Thymus (tissue), 11 donors: ENCODE data around the gene EXOC6B. TPM values are rescaled to one million over a fixed set of nuclear protein-coding genes. Genes with fewer than 3 reads are reported as not detected.

Experiments used
- DNase-seq, 9 donors: peaks; one replicate each; pipeline ENCODE4 v3.0.0-alpha.2; 2013; ENCODE audit warnings: low spot score in 9 of 9, low read depth in 6 of 9, missing footprints in 1 of 9
- H3K27ac ChIP-seq, 2 donors: one replicate each; pipeline ENCODE4 v1.5.1; 2013; ENCODE audit warnings: control low read depth in 1 of 2, low read depth in 1 of 2, low read length in 1 of 2, mild to moderate bottlenecking in 1 of 2, moderate library complexity in 1 of 2
- H3K27me3 ChIP-seq, 2 donors: one replicate each; pipeline ENCODE4 v1.5.1; 2013; ENCODE audit warnings: low read length in 1 of 2; ENCODE audit not compliant: control insufficient read depth in 2 of 2, insufficient read depth in 1 of 2
- H3K36me3 ChIP-seq, 2 donors: one replicate each; pipeline ENCODE4 v1.5.1; 2013; ENCODE audit warnings: low read length in 1 of 2, mild to moderate bottlenecking in 1 of 2, moderate library complexity in 1 of 2; ENCODE audit not compliant: control insufficient read depth in 2 of 2, insufficient read depth in 2 of 2
- H3K4me1 ChIP-seq, 2 donors: one replicate each; pipeline ENCODE4 v1.5.1; 2013; ENCODE audit warnings: low read length in 2 of 2; ENCODE audit not compliant: control insufficient read depth in 2 of 2, insufficient read depth in 2 of 2
- H3K4me3 ChIP-seq, 2 donors: one replicate each; pipeline ENCODE4 v1.5.1; 2013; ENCODE audit warnings: low read length in 2 of 2, control low read depth in 1 of 2, mild to moderate bottlenecking in 1 of 2
- H3K9me3 ChIP-seq, 2 donors: one replicate each; pipeline ENCODE4 v1.5.1; 2013; ENCODE audit warnings: low read length in 1 of 2, mild to moderate bottlenecking in 1 of 2; ENCODE audit not compliant: control insufficient read depth in 2 of 2, insufficient read depth in 1 of 2
- whole genome bisulfite sequencing: extraction: QIAGEN DNeasy Blood & Tissue Kit; methylation state at CpG from one replicate; pipeline ENCODE4 v1.1.7; 2013; 5-methylcytosine and 5-hydroxymethylcytosine counted together
- polyA plus RNA-seq: library from polyadenylated mRNA; stranded (reverse); fragments of 200-250 nt; gene quantifications from one replicate; pipeline ENCODE4 v1.2.3, GENCODE V29; 2013
- total RNA-seq: library from RNA; stranded (reverse); fragments of 120-200 nt; gene quantifications from one replicate; pipeline ENCODE4 v1.2.4, GENCODE V29; 2013
- donor health status: healthy.

EXOC6B gene
- total and polyA plus RNA-seq, 2 donors, result 5.0 to 6.2 TPM

DNA sequence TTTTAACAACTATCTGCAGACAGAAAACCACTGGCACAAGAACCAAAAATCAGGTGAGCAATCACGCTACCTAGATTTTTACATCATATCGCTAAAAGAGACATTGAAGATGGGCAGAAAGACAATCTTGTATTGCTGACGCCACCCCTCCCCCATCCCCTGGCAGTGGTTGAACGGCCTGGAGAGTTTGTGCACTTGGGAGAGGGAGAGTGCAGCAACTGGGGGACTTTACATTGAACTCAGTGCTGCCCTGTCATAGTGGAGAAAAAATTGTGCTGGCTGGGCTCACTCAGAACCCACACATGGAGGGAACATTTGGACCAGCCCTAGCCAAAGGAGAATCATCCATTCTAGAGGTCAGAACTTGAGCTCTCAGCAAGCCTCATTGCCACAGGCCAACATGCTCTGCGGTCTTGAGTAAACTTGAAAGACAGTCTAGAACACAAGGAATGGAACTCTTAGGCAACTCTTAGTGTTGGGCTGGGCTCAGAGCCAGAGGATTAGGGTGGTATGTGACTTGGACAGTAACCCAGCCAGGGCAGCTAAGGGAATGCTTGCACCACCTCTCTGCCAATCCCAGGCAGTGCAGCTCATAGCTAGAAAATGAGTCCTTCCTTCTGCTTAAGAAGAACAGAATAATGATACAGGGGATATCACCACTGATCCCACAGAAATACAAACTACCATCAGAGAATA lies 458.2 kb downstream of the EXOC6B start:
- no peaks in the 10 kb centered on the region for H3K9me3 ChIP-seq
- WGBS, result 93% methylated on average over 5 of the region's 5 CpGs
- no peaks in the 10 kb centered on the region for H3K4me1 ChIP-seq
- no peak overlapping the region for H3K4me3 ChIP-seq
- H3K27me3 ChIP-seq, result no peaks in the 10 kb centered on the region
- DNase-seq, result no peak
- no peak overlapping the region for H3K27ac ChIP-seq
- H3K36me3 ChIP-seq, result no peaks in the 10 kb centered on the region

DNA sequence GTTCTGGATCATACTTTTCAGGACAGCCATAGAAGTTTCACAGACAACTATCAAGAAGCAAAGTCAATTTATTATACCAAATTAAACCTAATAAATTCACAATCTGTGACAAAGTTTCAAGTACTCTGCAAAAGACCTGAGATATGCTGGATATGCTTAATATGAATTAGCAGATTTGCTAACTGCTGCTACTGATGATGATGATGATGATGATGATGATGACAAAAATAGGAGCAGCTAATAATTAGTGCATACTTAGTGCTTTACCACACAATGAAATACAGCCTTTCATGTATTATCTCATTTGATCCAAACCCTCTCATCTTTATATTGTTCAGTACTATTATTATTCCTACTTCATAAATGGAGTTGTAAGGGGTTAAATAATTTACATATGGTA lies 462.4 kb downstream of the EXOC6B start:
- no peaks in the 10 kb centered on the region for H3K9me3 ChIP-seq
- no peaks in the 10 kb centered on the region for H3K4me1 ChIP-seq
- no peak overlapping the region for H3K4me3 ChIP-seq
- H3K36me3 ChIP-seq, result no peaks in the 10 kb centered on the region
- H3K27me3 ChIP-seq, result no peaks in the 10 kb centered on the region
- DNase-seq, result no peak
- H3K27ac ChIP-seq, result no peak overlapping the region

DNA sequence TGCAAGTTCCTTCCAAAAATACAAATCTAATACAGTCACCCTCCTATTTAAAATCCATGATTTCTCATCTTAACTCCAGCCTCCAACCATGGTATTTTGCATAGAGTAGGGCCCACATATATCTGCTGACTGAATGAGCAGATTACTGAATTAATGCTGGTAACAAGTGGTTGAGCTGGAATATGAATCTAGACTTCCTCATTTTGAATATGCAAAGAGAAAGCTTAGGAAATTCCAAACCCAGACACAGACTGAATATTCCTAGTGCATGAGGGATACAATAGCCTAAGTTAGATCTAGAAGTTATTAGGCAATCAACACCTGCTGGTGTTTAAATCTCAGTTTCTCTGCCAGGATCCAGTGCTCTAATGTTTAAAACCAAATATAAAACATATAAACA lies 463.1 kb downstream of the EXOC6B start:
- no peak overlapping the region for H3K27ac ChIP-seq
- H3K4me3 ChIP-seq, result no peak overlapping the region
- DNase-seq, result no peak
- H3K4me1 ChIP-seq, result no peaks in the 10 kb centered on the region
- no peaks in the 10 kb centered on the region for H3K27me3 ChIP-seq
- H3K36me3 ChIP-seq, result no peaks in the 10 kb centered on the region
- H3K9me3 ChIP-seq, result no peaks in the 10 kb centered on the region

DNA sequence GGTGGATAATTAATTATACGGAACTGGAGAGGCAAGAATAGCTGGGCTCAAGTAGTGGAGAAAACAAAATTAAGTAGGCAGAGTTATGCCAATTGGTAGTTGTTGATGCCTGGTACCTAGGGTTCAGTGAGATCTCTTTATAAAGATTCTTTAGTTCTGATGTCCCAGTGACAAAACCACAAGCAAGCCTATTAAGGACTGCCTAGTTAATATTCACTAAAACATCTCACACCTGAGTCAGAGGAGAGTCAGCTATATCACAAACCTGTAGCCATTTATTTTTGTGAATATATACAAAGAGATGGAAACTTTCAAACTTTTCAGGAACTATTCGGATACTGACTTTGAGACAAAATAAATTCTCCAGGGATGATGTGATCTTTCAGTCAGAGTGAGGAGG lies 464.3 kb downstream of the EXOC6B start:
- WGBS, result 74% methylated on average over 2 of the region's 2 CpGs
- H3K27me3 ChIP-seq, result no peaks in the 10 kb centered on the region

DNA sequence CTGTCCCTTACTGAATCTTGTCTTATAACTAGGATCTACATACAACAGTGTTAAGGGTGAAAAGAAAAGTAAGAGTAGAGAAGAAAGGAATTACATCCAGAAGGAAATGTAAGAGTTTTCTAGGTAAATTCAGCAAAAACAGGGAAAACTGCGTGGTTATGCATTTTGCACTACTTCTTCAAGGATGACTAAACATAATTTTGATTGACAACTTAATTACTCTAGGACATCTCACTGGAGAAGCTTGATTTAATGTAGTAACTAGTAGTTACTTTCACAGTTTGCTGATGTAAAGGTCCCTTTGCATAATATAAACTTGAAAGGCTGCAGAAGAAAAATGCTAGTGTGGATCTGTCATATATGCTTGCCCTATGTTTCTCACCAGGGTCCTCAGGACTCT lies 464.8 kb downstream of the EXOC6B start:
- H3K4me3 ChIP-seq, result no peak overlapping the region
- DNase-seq, result no peak
- no peaks in the 10 kb centered on the region for H3K9me3 ChIP-seq
- no peaks in the 10 kb centered on the region for H3K27me3 ChIP-seq
- 92% methylated on average over 1 of the region's 1 CpG for WGBS
- no peaks in the 10 kb centered on the region for H3K36me3 ChIP-seq
- no peak overlapping the region for H3K27ac ChIP-seq
- no peaks in the 10 kb centered on the region for H3K4me1 ChIP-seq

More for the DNA sequence above, 464.3 kb downstream of the EXOC6B start:
- H3K36me3 ChIP-seq, result no peaks in the 10 kb centered on the region
- no peak overlapping the region for H3K27ac ChIP-seq
- no peaks in the 10 kb centered on the region for H3K4me1 ChIP-seq
- H3K9me3 ChIP-seq, result no peaks in the 10 kb centered on the region
- no peak for DNase-seq
- H3K4me3 ChIP-seq, result no peak overlapping the region

- 91% methylated on average over 2 of the region's 2 CpGs for WGBS
- DNase-seq, result no peak
- Histone ChIP-seq H3K36me3 (no peaks in the 10 kb centered on the region), H3K27me3 (no peaks in the 10 kb centered on the region), H3K4me3 (no peak overlapping the region), H3K27ac (no peak overlapping the region), H3K9me3 (no peaks in the 10 kb centered on the region), H3K4me1 (no peaks in the 10 kb centered on the region)
Observed at GRCh38 chr2:72350852-72351251, 475.0 kb downstream of the EXOC6B start.

DNA sequence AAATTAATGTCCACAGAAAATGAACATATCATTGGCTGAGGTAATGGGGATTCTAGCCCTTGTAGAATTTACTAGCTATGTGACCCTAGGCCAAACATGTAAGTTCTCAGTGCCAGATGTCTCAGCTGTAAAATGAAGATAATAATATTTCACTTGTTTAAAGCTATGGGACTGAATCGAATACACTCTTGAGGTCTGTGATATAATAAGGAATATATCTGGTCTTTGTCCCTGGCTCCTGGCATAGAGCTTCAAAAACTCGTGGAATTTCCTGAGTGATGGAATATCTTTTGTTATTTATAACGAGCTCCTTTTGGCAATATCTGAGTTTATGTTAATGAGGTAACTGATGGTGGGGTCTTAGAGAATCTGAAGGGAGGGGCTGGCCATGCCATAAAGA lies 476.8 kb downstream of the EXOC6B start:
- 92% methylated on average over 3 of the region's 3 CpGs for WGBS
- no peaks in the 10 kb centered on the region for H3K36me3 ChIP-seq
- no peak for DNase-seq

DNA sequence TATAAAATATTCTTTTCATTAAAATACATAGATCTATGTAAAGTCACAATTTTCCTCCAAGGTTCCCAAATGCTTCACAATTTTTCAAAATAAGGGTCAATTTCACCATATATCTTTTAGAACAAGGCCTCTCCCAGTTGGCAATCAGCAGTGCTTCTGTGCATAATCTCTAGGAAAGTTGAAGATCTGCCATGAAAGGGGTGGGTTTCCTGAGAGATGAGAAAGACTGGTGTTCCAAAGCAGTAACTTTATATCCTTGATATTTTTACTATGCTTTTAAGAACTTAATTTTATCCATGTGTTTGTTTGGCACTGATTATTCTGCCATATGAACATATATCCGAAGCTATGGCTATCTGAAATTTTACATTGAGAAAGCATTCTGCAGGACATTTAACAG lies 478.8 kb downstream of the EXOC6B start:
- WGBS, result 93% methylated on average over 1 of the region's 1 CpG
- Histone ChIP-seq H3K27me3 (no peaks in the 10 kb centered on the region), H3K4me3 (no peak overlapping the region), H3K27ac (no peak overlapping the region), H3K36me3 (no peaks in the 10 kb centered on the region), H3K9me3 (peaks cover 0 to 3% of the 10 kb centered on the region in 2 donors), H3K4me1 (no peaks in the 10 kb centered on the region)
- no peak for DNase-seq

More for the DNA sequence above, 476.8 kb downstream of the EXOC6B start:
- Histone ChIP-seq H3K27ac (no peak overlapping the region), H3K4me1 (no peaks in the 10 kb centered on the region), H3K9me3 (no peaks in the 10 kb centered on the region), H3K27me3 (no peaks in the 10 kb centered on the region), H3K4me3 (no peak overlapping the region)

DNA sequence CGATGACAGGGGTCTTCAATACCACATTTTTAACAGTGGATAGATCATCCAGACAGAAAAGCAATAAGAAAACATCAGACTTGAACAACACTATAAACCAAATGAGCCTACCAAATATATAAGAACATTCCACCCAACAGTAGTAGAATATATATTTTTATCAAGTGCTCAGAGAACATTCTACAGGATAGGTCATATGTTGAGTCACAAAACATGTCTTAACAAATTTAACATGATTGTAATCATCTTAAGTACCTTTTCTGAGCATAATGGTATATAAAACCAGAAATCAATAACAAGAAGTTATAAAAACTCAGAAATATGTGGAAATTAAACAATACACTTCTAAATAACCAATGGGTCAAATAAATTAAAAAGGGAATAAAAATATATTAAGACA lies 484.2 kb downstream of the EXOC6B start:
- Histone ChIP-seq H3K4me3 (no peak overlapping the region), H3K36me3 (no peaks in the 10 kb centered on the region), H3K9me3 (peaks cover 0 to 3% of the 10 kb centered on the region in 2 donors), H3K4me1 (no peaks in the 10 kb centered on the region), H3K27me3 (no peaks in the 10 kb centered on the region), H3K27ac (no peak overlapping the region)
- 97% methylated on average over 1 of the region's 1 CpG for WGBS
- DNase-seq, result no peak
